ENCODE results near the gene SGK2.

DNA sequence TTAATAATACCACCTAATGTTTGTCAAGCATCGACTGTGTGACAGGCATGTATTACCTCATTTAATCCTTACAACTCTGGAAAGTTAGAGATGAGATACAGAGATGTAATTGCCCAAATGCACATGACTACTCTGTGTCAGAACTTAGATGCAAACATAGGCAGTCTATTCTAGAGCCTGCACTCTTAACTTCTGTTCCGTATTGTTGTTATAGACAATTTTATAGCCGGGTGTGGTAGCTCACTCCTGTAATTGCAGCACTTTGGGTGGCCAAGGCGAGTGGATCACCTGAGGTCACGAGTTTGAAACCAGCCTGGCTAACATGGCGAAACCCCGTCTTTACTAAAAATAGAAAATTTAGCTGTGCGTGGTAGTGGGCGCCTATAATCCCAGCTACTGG lies 46.9 kb downstream of the SGK2 start:
- TF ChIP-seq ESRRA (IDR thresholded peaks at IDR 0.05; ENCODE audit: borderline replicate concordance, low read length) (no peak), SMC3 (IDR thresholded peaks at IDR 0.05) (no peak), MAFK (IDR thresholded peaks at IDR 0.05; ENCODE audit: partially characterized antibody) (no peak), JUNB (IDR thresholded peaks at IDR 0.05) (no peak), BHLHE40 (IDR thresholded peaks at IDR 0.05; ENCODE audit: low read depth, low read length) (no peak), CHD2 (IDR thresholded peaks at IDR 0.05; ENCODE audit: low read length, partially characterized antibody) (no peak)
- TF ChIP-seq, protein P1, sequence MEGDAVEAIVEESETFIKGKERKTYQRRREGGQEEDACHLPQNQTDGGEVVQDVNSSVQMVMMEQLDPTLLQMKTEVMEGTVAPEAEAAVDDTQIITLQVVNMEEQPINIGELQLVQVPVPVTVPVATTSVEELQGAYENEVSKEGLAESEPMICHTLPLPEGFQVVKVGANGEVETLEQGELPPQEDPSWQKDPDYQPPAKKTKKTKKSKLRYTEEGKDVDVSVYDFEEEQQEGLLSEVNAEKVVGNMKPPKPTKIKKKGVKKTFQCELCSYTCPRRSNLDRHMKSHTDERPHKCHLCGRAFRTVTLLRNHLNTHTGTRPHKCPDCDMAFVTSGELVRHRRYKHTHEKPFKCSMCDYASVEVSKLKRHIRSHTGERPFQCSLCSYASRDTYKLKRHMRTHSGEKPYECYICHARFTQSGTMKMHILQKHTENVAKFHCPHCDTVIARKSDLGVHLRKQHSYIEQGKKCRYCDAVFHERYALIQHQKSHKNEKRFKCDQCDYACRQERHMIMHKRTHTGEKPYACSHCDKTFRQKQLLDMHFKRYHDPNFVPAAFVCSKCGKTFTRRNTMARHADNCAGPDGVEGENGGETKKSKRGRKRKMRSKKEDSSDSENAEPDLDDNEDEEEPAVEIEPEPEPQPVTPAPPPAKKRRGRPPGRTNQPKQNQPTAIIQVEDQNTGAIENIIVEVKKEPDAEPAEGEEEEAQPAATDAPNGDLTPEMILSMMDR (IDR thresholded peaks at IDR 0.05): no peak
- TF ChIP-seq, protein P2, sequence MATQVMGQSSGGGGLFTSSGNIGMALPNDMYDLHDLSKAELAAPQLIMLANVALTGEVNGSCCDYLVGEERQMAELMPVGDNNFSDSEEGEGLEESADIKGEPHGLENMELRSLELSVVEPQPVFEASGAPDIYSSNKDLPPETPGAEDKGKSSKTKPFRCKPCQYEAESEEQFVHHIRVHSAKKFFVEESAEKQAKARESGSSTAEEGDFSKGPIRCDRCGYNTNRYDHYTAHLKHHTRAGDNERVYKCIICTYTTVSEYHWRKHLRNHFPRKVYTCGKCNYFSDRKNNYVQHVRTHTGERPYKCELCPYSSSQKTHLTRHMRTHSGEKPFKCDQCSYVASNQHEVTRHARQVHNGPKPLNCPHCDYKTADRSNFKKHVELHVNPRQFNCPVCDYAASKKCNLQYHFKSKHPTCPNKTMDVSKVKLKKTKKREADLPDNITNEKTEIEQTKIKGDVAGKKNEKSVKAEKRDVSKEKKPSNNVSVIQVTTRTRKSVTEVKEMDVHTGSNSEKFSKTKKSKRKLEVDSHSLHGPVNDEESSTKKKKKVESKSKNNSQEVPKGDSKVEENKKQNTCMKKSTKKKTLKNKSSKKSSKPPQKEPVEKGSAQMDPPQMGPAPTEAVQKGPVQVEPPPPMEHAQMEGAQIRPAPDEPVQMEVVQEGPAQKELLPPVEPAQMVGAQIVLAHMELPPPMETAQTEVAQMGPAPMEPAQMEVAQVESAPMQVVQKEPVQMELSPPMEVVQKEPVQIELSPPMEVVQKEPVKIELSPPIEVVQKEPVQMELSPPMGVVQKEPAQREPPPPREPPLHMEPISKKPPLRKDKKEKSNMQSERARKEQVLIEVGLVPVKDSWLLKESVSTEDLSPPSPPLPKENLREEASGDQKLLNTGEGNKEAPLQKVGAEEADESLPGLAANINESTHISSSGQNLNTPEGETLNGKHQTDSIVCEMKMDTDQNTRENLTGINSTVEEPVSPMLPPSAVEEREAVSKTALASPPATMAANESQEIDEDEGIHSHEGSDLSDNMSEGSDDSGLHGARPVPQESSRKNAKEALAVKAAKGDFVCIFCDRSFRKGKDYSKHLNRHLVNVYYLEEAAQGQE (IDR thresholded peaks at IDR 0.05): no peak
- TF ChIP-seq, protein P3, sequence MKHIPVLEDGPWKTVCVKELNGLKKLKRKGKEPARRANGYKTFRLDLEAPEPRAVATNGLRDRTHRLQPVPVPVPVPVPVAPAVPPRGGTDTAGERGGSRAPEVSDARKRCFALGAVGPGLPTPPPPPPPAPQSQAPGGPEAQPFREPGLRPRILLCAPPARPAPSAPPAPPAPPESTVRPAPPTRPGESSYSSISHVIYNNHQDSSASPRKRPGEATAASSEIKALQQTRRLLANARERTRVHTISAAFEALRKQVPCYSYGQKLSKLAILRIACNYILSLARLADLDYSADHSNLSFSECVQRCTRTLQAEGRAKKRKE (CRISPR knock-in tag; IDR thresholded peaks at IDR 0.05; ENCODE audit: low read depth): no peak
- TF ChIP-seq, protein P4, sequence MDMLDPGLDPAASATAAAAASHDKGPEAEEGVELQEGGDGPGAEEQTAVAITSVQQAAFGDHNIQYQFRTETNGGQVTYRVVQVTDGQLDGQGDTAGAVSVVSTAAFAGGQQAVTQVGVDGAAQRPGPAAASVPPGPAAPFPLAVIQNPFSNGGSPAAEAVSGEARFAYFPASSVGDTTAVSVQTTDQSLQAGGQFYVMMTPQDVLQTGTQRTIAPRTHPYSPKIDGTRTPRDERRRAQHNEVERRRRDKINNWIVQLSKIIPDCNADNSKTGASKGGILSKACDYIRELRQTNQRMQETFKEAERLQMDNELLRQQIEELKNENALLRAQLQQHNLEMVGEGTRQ (IDR thresholded peaks at IDR 0.05): no peak
